Pancreas (tissue), 10 donors: ENCODE results near the gene GLG1. TPM values are rescaled to one million over a fixed set of nuclear protein-coding genes. Genes with fewer than 3 reads are reported as not detected.
A peak's percentile ranks its signal among the peaks of the same experiment; 100 is the strongest.
"Not testable (repeated sequence)": the region's sequence is repeated elsewhere in the genome, so short reads cannot be mapped to it uniquely, and the experiment has no call there.

Experiments
- ATAC-seq, 4 donors: fragments of 200-7000 bp; cut with Tn5 transposase; one replicate each; pipeline versions ENCODE4 v1.8.0 to v1.9.1; 2020; ENCODE audit warnings: mild to moderate bottlenecking in 4 of 4, moderate library complexity in 4 of 4
- DNase-seq, 6 donors: peaks; one replicate each; pipeline ENCODE4 v3.0.0-alpha.2; 2020
- FAIRE-seq: peaks from 2 replicates; lab custom pipeline; 2012; peaks lifted over from hg19 to GRCh38; lab: Jason Lieb, UNC
- H3K27ac ChIP-seq, 4 donors: fragments of 200-600 bp; sonication (generic); 1 replicate in 3 of 4; 2 replicates in 1 of 4; pipeline versions ENCODE4 v1.5.0 to v1.8.0; 2020
- H3K27me3 ChIP-seq, 4 donors: fragments of 200-600 bp; one replicate each; pipeline ENCODE4 v1.8.0; 2021
- H3K36me3 ChIP-seq, 3 donors: fragments of 200-600 bp; sonication (generic) in 1 of 3; one replicate each; pipeline versions ENCODE4 v1.5.0 to v1.8.0; 2020 to 2021
- H3K4me1 ChIP-seq, 3 donors: fragments of 200-600 bp; one replicate each; pipeline ENCODE4 v1.8.0; 2021
- H3K4me3 ChIP-seq, 4 donors: fragments of 200-600 bp; sonication (generic) in 2 of 4; one replicate each; pipeline versions ENCODE4 v1.5.0 to v1.8.0; 2020 to 2021
- H3K9me3 ChIP-seq, 4 donors: fragments of 200-600 bp; one replicate each; pipeline ENCODE4 v1.8.0; 2021
- CTCF ChIP-seq, 4 donors: fragments of 200-600 bp; sonication (generic) in 3 of 4; IDR thresholded peaks; one replicate each; pipeline versions ENCODE4 v1.5.0 to v1.8.0; 2021; ENCODE audit warnings: antibody characterized with exemption in 4 of 4
- WGBS, 2 donors: extraction: QIAGEN DNeasy Blood & Tissue Kit; methylation state at CpG; one replicate each; pipeline ENCODE4 v1.1.7; 2013; 5-methylcytosine and 5-hydroxymethylcytosine counted together
- intact Hi-C, 3 donors: fragments of 100-400 bp; cut with DNase I; formaldehyde crosslinking; loops; one replicate each; pipeline versions ENCODE4 v1.11.1 to v1.14.2; 2022
- polyA plus RNA-seq, 2 donors: library from polyadenylated mRNA; stranded (reverse); fragments of 200-250 nt; gene quantifications; one replicate each; pipeline ENCODE4 v1.2.3, GENCODE V29; 2013
- total RNA-seq, 6 donors: library from RNA; stranded (reverse); fragmentation: NEBNext Ultra II Directional in 4 of 6; extraction: Animal tissue kit (Norgen Biotek cat#: 25700) in 4 of 6; gene quantifications; one replicate each; pipeline versions ENCODE4 v1.2.1 to v1.2.4, GENCODE V29; 2021 to 2023
- donor health status: healthy with polysubstance abuse.
- donor health status: DM: no; HTN: no; CAD: no; lungs with moderate emphysema.
- donor health status: DM: no; HTN: no; CAD: no.
- donor health status: control.
- donor health status: control.
- donor health status: Bipolar disorder and iron deficiency.
- donor health status: DM: yes; HTN: yes; CAD: no.
- donor health status: DM: no; HTN: no; CAD: no.
- donor health status: DM: no; HTN: no; CAD: no.
- donor health status: DM: yes; HTN: yes; CAD: no.

The GLG1 gene
- total and polyA plus RNA-seq, 8 donors = 30.6 to 93.2 (median 72.0) TPM

GRCh38 chr16:74438492-74438979, 168.4 kb downstream of the GLG1 start:
- H3K27ac ChIP-seq = no peak overlapping the region
- H3K4me3 ChIP-seq = no peak overlapping the region
- no peaks in the 10 kb centered on the region for H3K27me3 ChIP-seq
- no peak for FAIRE-seq
- no peak for TF ChIP-seq CTCF (IDR thresholded peaks at IDR 0.05)
- ATAC-seq = no peak
- H3K36me3 ChIP-seq = no peaks in the 10 kb centered on the region
- DNase-seq = no peak
- no peaks in the 10 kb centered on the region for H3K9me3 ChIP-seq
- intact Hi-C loops = no loop called here
- 84 to 92% methylated on average over 7 of the region's 7 CpGs for WGBS, 2 donors
- H3K4me1 ChIP-seq = no peaks in the 10 kb centered on the region

GRCh38 chr16:74431516-74431915, 175.4 kb downstream of the GLG1 start:
- H3K27ac ChIP-seq = no peak overlapping the region
- TF ChIP-seq CTCF (IDR thresholded peaks at IDR 0.05) = no peak
- no peak overlapping the region for H3K4me3 ChIP-seq
- H3K9me3 ChIP-seq = no peaks in the 10 kb centered on the region
- intact Hi-C loops = no loop called here
- no peaks in the 10 kb centered on the region for H3K4me1 ChIP-seq
- ATAC-seq (no peak), DNase-seq (no peak), FAIRE-seq (no peak)
- WGBS, 2 donors = 63 to 76% methylated on average over 5 of the region's 5 CpGs
- H3K27me3 ChIP-seq = no peaks in the 10 kb centered on the region
- no peaks in the 10 kb centered on the region for H3K36me3 ChIP-seq

- H3K9me3 ChIP-seq, H3K27me3 ChIP-seq, H3K4me3 ChIP-seq, H3K27ac ChIP-seq, H3K36me3 ChIP-seq, FAIRE-seq, H3K4me1 ChIP-seq, intact Hi-C loops: not testable (repeated sequence)
- peak; percentile 54 to 77 (median 65) for TF ChIP-seq CTCF (IDR thresholded peaks at IDR 0.05)
- 27 to 30% methylated on average over 13 of the region's 13 CpGs for WGBS, 2 donors
- peak; percentile 79 to 96 (median 90) for ATAC-seq
- DNase-seq = peak in 3 of 6 donors; percentile 39 to 69 (median 58)
These were observed 176.7 kb downstream of the GLG1 start for GRCh38 chr16:74430036-74430712.

GRCh38 chr16:74428493-74428892, 178.4 kb downstream of the GLG1 start:
- H3K36me3 ChIP-seq, H3K4me3 ChIP-seq, ATAC-seq, H3K27me3 ChIP-seq, FAIRE-seq, intact Hi-C loops, H3K27ac ChIP-seq, H3K4me1 ChIP-seq, H3K9me3 ChIP-seq, DNase-seq: not testable (repeated sequence)
- 90 to 92% methylated on average over 2 to 3 of the region's 8 CpGs for WGBS, 2 donors

- FAIRE-seq, intact Hi-C loops, H3K27ac ChIP-seq, H3K4me1 ChIP-seq, H3K4me3 ChIP-seq, ATAC-seq, H3K27me3 ChIP-seq, DNase-seq, H3K36me3 ChIP-seq, H3K9me3 ChIP-seq: not testable (repeated sequence)
- whole genome bisulfite sequencing, 2 donors = 55 to 67% methylated on average over 6 of the region's 6 CpGs
These were observed 181.2 kb downstream of the GLG1 start for GRCh38 chr16:74425751-74426150.

- FAIRE-seq, H3K27me3 ChIP-seq, H3K36me3 ChIP-seq, H3K4me3 ChIP-seq, H3K4me1 ChIP-seq, H3K9me3 ChIP-seq, H3K27ac ChIP-seq, DNase-seq, intact Hi-C loops, ATAC-seq: not testable (repeated sequence)
- WGBS, 2 donors = 90% methylated on average over 4 of the region's 4 CpGs
These were observed 183.2 kb downstream of the GLG1 start for GRCh38 chr16:74423721-74424120.

GRCh38 chr16:74422086-74422485, 184.8 kb downstream of the GLG1 start:
- ATAC-seq, H3K27ac ChIP-seq, intact Hi-C loops, H3K4me1 ChIP-seq, FAIRE-seq, H3K4me3 ChIP-seq, DNase-seq, H3K36me3 ChIP-seq, H3K9me3 ChIP-seq, H3K27me3 ChIP-seq: not testable (repeated sequence)
- WGBS, 2 donors = 74 to 83% methylated on average over 5 to 6 of the region's 17 CpGs

- FAIRE-seq, H3K4me1 ChIP-seq, ATAC-seq, H3K4me3 ChIP-seq, H3K36me3 ChIP-seq, DNase-seq, H3K27me3 ChIP-seq, intact Hi-C loops, H3K9me3 ChIP-seq, H3K27ac ChIP-seq: not testable (repeated sequence)
- WGBS, 2 donors = 65 to 69% methylated on average over 6 to 11 of the region's 16 CpGs
These were observed 185.5 kb downstream of the GLG1 start for GRCh38 chr16:74421482-74421785.

GRCh38 chr16:74420612-74421481, 186.1 kb downstream of the GLG1 start, which contains the start of gene CLEC18B:
TSS of gene CLEC18B (minus strand) at chr16:74421478. CDS start at chr16:74421270, 208 bp downstream.
- H3K9me3 ChIP-seq, H3K36me3 ChIP-seq, H3K27me3 ChIP-seq, H3K4me3 ChIP-seq, H3K4me1 ChIP-seq, intact Hi-C loops, ATAC-seq, H3K27ac ChIP-seq, FAIRE-seq, DNase-seq: not testable (repeated sequence)
- WGBS, 2 donors = 50 to 62% methylated on average over 1 to 9 of the region's 27 CpGs
